ENCODE measurements around the gene CLPX.

DNA sequence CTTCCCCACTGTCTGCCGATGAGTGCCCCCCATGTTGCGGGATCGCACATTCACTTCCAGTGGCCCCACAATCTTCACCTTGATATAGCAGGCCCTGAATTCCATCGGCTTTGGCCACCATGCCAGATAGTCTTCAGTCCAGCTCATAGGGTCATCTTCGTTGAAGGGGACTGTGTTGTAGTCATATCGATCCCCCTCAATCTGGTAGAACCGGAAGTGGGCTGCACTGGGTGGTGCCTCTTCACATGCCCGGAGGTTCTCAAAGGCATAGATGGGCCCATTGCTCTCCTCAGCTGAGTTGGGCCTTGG is 12.1 kb upstream of the CLPX start:
- no peak for TF ChIP-seq EZH2 (IDR thresholded peaks at IDR 0.05)
- TF ChIP-seq, protein P1, sequence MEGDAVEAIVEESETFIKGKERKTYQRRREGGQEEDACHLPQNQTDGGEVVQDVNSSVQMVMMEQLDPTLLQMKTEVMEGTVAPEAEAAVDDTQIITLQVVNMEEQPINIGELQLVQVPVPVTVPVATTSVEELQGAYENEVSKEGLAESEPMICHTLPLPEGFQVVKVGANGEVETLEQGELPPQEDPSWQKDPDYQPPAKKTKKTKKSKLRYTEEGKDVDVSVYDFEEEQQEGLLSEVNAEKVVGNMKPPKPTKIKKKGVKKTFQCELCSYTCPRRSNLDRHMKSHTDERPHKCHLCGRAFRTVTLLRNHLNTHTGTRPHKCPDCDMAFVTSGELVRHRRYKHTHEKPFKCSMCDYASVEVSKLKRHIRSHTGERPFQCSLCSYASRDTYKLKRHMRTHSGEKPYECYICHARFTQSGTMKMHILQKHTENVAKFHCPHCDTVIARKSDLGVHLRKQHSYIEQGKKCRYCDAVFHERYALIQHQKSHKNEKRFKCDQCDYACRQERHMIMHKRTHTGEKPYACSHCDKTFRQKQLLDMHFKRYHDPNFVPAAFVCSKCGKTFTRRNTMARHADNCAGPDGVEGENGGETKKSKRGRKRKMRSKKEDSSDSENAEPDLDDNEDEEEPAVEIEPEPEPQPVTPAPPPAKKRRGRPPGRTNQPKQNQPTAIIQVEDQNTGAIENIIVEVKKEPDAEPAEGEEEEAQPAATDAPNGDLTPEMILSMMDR (IDR thresholded peaks at IDR 0.05) = no peak
- TF ChIP-seq EZH2phosphoT487 (IDR thresholded peaks at IDR 0.05) = no peak
